GM15510 (cell line): ENCODE data around the gene AHNAK2.

ENCODE experiments used
- POLR2A ChIP-seq: IDR thresholded peaks from 3 replicates; pipeline ENCODE4 v1.6.1; 2011; ENCODE audit warnings: borderline replicate concordance; ENCODE audit not compliant: insufficient read length; ENCODE audit errors: extremely low read depth

AHNAK2 gene

GRCh38 chr14:104972301-104973134 lies 5.7 kb downstream of the AHNAK2 start:
- TF ChIP-seq POLR2A = no peak

DNA sequence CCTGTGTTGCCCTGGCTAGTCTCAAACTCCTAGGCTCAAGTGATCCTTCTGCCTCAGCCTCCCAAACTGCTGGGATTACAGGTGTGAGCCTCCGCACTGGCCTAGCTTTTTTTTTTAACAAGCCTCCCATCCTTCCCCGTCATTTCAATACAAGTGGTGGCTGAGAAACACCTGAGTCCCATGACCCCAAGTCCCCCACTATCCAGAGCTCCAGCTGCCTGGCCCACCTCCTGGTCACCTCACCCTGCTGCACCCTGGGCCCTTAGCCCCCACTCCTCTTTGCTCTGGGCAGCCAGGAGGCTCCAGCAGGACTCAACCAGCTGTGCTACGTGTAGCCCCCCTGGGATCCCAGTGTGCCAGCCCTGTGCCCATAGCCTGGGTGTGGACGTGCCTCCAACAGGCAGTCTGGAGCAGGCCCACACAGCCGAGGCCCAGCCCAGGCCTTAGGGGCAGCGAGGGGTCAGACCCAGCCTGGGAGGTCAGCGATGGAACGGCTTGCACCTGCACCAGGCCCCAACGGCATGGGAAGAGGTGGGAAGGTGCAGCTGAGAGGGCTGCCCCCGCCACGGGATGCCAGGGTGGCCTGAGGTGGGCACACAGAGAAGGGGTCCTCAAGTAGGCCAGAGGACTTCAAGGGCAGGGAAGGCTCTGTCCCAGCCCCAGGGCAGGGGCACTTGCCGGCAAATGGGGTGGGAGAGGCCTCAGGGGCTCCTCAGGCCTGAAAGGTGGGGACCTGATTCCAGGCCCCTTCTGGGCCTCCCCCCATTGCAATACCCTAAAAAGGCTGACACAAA lies 6.5 kb downstream of the AHNAK2 start:
- no peak for TF ChIP-seq POLR2A

DNA sequence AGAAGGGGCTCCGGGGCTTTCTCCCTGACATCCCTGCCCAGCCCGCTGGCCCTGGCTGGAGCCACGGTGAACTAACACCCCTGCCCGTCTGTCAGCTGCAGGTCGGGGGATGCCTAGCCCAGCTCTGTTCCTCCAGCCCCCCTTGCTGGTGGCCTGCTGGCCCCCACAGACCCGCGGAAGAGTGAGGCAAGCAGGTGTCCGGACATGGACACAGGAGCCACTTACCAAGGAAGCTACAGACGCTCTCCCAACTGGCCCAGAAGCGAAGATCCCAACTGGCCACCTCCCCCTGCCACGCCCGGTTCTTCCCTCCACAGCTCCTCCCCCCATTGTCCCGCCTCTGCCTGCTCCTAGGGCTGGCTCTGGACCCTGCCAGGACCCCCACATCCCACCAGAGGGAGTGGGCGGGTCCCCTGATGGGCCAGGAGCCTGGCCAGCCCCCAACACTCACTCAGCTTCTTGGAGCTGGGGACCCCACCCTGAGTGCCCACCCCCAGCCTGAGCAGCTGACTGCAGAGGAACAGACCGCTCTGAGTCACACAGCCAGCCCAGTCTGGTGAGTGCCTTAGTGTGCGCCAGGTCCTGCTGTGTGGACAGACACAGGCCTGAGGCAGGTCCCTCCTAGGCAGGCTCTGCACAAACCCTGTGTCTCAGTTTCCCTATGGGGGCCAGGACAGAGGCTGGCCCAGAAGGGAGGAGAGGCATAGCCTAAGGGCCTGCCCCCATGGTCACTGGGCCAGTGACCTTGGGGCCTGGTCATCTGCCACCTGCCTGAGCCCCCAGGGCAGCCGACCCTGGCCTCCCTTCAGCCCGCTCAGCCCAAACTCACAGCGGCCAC lies 7.7 kb downstream of the AHNAK2 start:
- no peak for TF ChIP-seq POLR2A

DNA sequence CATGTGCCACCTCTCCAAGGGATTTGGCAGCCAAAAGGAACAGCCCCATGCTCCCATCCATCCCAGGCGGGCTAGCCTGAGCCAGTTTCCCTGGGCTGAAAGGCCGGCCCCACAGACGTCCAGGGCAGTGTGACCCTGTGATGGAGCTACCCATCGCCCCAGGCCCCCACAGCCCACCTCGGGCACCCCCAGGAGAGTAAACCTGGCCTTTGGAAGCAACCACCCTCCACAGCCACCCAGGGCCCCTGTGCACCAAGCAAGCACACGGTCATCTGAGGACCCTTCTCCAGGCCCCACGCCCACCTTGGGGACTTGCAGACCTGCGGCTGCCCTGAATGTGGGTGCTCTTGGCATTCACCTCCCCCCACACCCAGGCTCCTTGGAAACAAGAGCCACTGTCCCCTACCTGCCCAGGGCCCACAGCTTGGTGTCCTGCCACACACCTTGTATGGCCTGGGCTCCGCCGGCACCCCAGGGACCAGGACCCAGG lies 8.4 kb downstream of the AHNAK2 start:
- no peak for TF ChIP-seq POLR2A

- no peak for TF ChIP-seq POLR2A
Observed at GRCh38 chr14:104968541-104969401, 9.4 kb downstream of the AHNAK2 start.

DNA sequence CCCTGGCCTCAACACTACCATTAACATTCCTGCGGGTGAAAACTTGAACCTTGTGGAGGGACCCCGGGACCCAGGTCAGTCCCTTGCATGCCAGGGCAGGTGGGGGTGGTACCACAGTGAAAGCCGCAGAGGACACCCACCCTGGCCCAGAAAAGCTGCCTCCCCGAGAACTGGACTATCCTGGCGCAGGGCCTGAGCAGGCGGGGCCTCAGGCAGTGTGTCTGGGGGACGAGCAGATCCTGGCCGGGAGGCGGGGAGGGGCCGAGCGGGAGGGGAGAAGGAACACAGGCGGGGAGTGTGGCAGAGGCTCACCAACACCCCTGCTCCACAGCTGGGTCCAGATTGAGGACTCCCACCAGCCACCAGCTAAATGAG lies 10.0 kb downstream of the AHNAK2 start:
- no peak for TF ChIP-seq POLR2A

DNA sequence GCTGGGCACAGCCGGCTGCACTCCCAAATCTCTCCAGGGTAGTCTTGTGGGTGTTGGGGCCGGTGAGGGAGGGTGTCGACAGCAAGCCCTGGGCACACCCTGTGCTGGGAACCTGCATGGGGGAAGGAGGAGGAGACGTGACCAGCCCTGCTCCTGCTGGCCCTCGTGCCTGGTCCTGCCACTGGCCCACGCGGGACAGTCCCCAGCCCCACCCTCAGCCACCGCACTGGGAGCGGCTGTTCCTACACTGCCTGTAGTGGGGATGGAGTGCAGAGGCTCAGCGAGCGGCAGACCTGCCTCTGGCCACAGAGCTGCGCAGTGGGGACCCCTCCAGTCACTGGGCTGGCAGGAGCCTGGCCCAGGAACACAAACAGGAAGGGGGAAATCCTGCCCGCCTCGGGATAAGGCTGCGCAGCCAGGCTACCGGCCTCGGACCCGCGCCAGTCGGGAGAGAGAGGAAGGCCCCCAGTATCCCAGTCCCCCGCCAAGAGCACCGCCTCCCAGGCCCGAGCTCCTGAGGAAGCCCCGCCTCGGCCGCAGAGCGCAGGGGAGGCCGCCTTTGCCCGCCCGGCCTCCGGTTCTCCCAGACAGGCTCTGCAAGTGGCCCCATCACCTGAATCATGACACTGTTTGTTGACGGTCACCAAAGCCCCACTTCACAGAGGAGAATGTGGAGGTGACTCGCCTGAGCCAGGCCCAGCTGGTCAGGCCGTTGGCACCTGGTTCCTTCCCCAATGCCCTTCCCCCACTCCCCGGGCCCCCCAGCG lies 10.6 kb downstream of the AHNAK2 start:
- no peak for TF ChIP-seq POLR2A

DNA sequence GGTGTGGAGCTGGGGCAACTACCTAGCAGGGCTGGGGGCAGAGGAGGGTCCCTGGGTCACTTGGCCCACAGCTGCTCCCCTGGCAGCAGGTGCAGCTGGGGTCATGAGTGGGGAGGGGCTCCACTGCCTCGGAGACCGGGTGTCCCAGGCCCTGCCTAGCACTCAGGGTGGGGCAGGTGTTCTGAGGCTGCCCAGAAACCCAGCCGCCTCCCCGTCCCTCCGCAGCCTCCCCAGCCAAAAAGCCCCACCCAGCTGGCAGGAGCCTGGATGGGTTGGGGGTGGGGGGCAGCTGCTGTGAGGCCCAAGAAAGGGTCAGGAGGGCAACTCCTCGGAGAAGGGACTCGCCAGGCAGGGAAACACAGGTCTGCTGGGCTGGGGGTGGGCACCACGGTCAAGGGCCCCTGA lies 11.2 kb downstream of the AHNAK2 start:
- TF ChIP-seq POLR2A = no peak

GRCh38 chr14:104966261-104966865 lies 11.8 kb downstream of the AHNAK2 start:
- TF ChIP-seq POLR2A = no peak

DNA sequence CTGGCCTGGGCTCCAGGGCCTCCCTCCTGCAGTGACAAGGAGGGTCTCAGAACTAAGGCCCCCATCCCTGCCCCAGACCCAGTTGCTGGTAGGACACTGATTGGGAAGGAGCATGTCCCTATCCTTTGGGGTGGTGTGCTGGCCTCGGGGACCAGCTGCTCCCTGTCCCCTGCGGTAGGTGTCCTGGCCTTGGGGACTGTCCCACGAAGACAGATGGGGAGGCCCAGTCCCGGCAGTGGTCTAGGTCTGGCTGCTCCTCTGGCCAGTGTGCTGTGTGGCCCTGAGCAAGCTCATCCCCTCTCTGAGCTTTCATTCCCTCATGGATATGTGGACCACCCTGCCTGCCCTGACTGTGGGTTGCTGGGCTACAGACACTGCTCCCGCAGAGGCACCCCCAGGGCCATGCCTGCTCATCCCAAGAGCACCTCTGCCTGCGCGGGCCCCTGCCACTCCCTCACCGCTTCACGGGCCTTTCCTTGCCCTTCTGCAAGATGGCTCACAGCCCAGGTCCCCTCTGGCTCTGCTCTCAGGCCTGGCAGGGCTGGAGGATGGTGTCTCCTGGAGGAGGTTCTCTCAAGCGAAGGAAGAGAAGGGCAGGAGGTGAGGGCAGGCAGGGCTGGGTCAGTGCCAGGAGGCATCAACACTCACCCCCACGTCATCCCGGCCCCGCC lies 12.5 kb downstream of the AHNAK2 start:
- TF ChIP-seq POLR2A = no peak

DNA sequence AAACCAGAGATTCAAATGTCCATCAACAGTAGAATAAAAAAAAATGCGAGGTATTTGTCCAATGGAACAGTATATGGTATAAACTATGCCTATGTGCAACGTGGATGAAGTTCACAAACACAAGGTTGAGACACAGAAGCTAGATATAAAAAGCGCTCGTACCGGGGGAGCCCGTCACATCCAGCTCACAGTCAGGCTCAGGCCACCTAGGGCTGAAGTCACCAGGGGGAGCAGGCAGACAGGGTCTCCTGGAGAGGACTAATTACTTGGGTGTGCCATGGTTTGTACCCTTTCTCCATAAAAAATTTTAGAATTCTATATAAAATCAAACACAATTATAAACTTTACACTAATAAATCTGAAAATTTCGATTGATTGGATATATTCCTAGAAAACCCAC lies 13.6 kb downstream of the AHNAK2 start:
- TF ChIP-seq POLR2A = no peak

- TF ChIP-seq POLR2A = no peak
Observed at GRCh38 chr14:104957146-104958113, 20.7 kb downstream of the AHNAK2 start.
